C4-2B (cell line): ENCODE data around the gene RAB40C.

Experiments
- H3K27ac ChIP-seq: fragments of 450-650 bp; 2 replicates; pipeline ENCODE4 v1.5.1; 2017
- ZFX ChIP-seq: fragments of 450-650 bp; IDR thresholded peaks from 2 replicates; pipeline ENCODE4 v1.6.1; 2017
- TF ChIP-seq, protein P1 (sequence below): fragments of 450-650 bp; conservative IDR thresholded peaks from 2 replicates; pipeline ENCODE4 v1.5.1; 2017; ENCODE audit warnings: mild to moderate bottlenecking

The RAB40C gene

DNA sequence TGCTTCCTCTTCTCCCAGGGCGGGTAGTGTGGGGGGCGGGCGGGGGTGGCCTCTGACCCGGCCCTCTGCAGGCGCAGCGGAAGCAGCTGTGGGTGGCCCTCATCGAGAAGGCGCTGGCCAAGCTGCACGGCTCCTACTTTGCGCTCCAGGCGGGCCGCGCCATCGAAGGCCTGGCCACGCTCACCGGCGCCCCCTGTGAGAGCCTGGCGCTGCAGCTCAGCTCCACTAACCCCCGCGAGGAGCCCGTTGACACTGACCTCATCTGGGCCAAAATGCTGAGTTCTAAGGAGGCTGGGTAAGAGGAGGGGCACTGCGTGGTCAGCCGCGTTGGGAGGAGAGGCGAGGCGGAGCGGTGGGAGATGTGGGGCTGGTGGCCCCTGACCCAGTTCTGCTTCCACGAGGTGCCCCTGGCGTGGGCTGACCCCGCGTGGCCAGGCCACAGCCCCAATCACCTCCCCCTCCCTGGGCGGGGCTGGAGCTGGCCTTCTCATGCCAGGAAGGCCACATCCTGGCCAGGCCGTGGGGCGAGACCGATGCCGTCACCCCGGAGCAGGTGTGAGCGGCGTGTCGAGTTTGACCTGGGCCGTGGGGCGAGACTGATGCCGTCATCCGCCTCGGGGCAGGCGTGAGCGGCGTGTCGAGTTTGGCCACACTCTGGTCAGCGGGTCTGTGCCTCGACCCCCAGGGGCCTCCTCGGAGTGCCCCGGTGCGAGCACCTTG is 40.2 kb upstream of the RAB40C start:
- TF ChIP-seq, protein P1, sequence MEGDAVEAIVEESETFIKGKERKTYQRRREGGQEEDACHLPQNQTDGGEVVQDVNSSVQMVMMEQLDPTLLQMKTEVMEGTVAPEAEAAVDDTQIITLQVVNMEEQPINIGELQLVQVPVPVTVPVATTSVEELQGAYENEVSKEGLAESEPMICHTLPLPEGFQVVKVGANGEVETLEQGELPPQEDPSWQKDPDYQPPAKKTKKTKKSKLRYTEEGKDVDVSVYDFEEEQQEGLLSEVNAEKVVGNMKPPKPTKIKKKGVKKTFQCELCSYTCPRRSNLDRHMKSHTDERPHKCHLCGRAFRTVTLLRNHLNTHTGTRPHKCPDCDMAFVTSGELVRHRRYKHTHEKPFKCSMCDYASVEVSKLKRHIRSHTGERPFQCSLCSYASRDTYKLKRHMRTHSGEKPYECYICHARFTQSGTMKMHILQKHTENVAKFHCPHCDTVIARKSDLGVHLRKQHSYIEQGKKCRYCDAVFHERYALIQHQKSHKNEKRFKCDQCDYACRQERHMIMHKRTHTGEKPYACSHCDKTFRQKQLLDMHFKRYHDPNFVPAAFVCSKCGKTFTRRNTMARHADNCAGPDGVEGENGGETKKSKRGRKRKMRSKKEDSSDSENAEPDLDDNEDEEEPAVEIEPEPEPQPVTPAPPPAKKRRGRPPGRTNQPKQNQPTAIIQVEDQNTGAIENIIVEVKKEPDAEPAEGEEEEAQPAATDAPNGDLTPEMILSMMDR, result no peak; the same call in 1 of the 2 replicates
- TF ChIP-seq ZFX, result no peak
- H3K27ac ChIP-seq, result no peak overlapping the region

DNA sequence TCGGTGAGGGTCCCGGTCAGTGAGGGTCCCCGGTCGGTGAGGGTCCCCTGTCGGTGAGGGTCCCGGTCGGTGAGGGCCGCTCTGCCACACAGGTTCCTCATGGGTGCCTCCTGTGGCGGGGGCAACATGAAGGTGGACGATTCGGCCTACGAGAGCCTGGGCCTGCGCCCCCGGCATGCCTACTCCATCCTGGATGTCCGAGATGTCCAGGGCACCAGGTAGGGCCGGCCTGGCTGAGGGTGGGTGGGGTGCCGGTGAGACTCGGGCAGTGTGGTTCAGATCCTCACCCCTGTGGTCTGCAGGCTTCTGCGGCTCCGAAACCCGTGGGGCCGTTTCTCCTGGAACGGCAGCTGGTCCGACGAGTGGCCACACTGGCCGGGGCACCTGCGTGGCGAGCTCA is 38.7 kb upstream of the RAB40C start:
- TF ChIP-seq, protein P1, result no peak
- TF ChIP-seq ZFX, result no peak
- no peak overlapping the region for H3K27ac ChIP-seq

DNA sequence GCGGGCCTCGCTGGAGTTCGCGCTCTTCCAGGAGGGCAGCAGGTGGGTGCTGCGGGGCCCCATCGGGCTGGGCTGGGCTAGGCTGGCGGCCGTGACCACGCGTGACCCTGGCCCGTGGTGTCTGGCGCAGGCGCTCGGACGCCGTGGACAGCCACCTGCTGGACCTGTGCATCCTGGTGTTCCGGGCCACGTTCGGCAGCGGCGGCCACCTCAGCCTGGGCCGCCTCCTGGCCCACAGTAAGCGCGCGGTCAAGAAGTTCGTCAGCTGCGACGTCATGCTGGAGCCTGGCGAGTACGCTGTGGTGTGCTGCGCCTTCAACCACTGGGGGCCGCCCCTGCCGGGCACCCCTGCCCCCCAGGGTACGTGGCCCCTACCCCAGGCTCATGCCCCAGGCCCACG is 37.7 kb upstream of the RAB40C start:
- no peak overlapping the region for H3K27ac ChIP-seq
- TF ChIP-seq, protein P1, result no peak
- no peak for TF ChIP-seq ZFX

DNA sequence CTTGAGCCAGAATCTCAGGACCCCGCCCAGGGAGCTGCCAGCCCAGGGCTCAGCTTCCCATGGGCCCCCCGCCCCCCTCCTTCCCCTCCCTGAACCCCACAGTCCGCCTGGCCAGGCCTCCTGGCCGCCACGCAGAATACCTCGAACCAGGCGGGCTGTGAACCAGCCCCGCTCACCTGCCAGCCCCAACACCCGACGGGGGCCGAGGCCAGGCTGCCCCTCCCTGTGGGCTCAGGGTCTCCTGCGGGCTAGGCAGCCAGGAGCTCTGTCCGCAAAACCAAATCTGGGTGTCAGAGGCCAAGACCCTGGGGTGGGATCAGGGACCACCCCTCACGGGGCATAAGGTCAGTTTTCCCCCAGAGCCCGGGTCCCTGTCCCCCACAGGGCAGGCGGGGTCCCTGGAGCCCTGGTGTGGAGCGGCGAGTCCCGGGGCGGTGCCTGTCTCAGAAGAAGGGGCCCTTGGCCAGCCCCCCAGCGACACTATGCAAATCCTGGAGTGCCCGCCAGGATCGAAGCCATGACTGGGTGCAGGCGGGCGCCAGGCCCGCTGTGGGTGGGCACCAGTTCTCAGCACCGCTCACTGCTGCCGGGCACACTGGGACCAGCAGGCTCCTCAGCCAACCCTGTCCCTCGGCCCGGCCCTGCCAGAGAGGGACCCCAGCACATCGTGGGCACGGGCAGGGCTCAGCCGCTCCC is 36.1 kb upstream of the RAB40C start:
- no peak for TF ChIP-seq ZFX
- TF ChIP-seq, protein P1, result no peak

DNA sequence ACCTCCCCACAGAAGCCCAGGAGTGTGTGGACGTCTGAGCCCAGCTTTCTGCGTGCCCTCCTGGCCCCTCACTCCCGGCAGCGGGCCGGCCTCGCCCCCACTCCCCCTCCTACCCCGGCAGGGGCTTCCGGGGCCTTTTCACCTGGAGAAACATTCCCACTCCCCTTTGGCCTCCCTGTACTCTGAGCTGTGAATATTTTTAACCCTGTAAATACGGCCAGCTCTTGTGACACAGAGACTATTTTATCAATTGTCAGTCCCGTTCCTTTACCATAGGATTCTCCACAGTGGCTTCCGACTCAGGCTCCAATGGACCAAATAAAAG is 35.6 kb upstream of the RAB40C start:
- H3K27ac ChIP-seq, result no peak overlapping the region
- TF ChIP-seq, protein P1, result no peak
- no peak for TF ChIP-seq ZFX

More for the DNA sequence above, 36.1 kb upstream of the RAB40C start:
- no peak overlapping the region for H3K27ac ChIP-seq

DNA sequence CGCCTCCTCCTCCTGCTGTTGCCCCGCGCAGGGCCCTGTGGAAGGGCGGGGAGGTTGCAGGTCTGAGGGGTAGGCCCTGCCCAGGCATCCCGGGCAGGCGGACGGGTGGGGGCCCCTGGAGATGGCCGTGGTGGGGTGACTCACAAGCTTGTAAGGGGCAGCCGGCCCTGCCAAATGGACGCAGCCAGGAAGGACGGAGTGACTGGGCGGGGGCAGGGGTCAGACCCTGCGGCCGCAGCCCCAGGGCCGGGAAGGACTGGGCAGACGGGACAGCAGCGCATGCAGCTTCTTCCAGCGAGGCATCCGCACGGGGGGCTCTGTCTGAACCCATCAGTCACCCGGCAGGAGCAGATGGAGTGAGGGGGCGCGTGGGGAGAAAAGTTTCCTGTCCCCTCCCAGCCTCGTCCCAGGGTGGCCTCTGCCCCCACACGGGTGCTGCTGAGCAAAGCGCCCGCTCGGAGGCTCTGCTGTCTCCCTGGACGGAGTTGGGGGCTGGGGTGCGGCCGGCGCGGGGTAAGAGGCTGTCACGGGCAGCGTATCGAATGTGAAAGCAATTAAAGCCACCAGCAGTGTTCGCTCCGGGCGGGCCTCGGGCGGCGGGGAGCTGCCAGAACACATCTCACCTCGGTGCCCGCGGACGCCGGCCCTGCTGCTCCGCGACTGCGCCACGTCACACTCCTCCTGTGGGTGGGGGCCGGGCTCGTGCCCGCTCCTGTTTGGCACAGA is 35.1 kb upstream of the RAB40C start:
- TF ChIP-seq, protein P1, result no peak
- no peak for TF ChIP-seq ZFX
- no peak overlapping the region for H3K27ac ChIP-seq
